H1 (cell line): Measurements from ENCODE around the gene CAST. TPM values are rescaled to one million over a fixed set of nuclear protein-coding genes. Genes with fewer than 3 reads are reported as not detected.

Experiments used
- CTCF ChIA-PET: fragments of 300-600 bp; sonication (Branson Sonifier 250); formaldehyde crosslinking; loops from one replicate; lab custom pipeline; 2021; ENCODE audit not compliant: partially characterized antibody; lab: Charles Lee
- POLR2A ChIA-PET: fragments of 300-600 bp; sonication (Branson Sonifier 250); formaldehyde crosslinking; loops from one replicate; lab custom pipeline; 2021; ENCODE audit warnings: inconsistent platforms; ENCODE audit not compliant: partially characterized antibody; lab: Charles Lee
- DNase-seq, 2 experiments: peaks; one replicate each; pipeline versions ENCODE4 v3.0.0 to v3.0.0-alpha.2; 2010 to 2022; ENCODE audit warnings: low spot score in 2 of 2, low read depth in 1 of 2, mixed read lengths in 1 of 2
- FAIRE-seq: peaks from 2 replicates; lab custom pipeline; 2011; peaks lifted over from hg19 to GRCh38; lab: Jason Lieb, UNC
- H2AFZ ChIP-seq: 2 replicates; pipeline ENCODE4 v1.8.1; 2012; ENCODE audit warnings: low read length, inconsistent platforms
- H2AK5ac ChIP-seq: 2 replicates; pipeline ENCODE4 v1.6.1; 2013; ENCODE audit warnings: low read depth, low read length
- H2BK120ac ChIP-seq: replicated peaks from 2 replicates; pipeline ENCODE3; 2013; ENCODE audit warnings: low read depth, low read length, inconsistent platforms
- H2BK12ac ChIP-seq: 2 replicates; pipeline ENCODE4 v1.6.1; 2013; ENCODE audit warnings: low read depth, low read length
- H2BK15ac ChIP-seq: 2 replicates; pipeline ENCODE4 v1.6.1; 2013; ENCODE audit warnings: low read length
- H2BK20ac ChIP-seq: 2 replicates; pipeline ENCODE4 v1.6.1; 2013; ENCODE audit warnings: low read length
- H2BK5ac ChIP-seq: 2 replicates; pipeline ENCODE4 v1.6.1; 2013; ENCODE audit warnings: low read depth, low read length
- H3K14ac ChIP-seq: 2 replicates; pipeline ENCODE4 v1.6.1; 2013; ENCODE audit warnings: inconsistent platforms; ENCODE audit not compliant: insufficient read length
- H3K18ac ChIP-seq: 2 replicates; pipeline ENCODE4 v1.6.1; 2013; ENCODE audit warnings: low read length; ENCODE audit errors: extremely low read depth
- H3K23ac ChIP-seq: 2 replicates; pipeline ENCODE4 v1.6.1; 2013; ENCODE audit warnings: inconsistent platforms; ENCODE audit not compliant: insufficient read length
- H3K23me2 ChIP-seq: 2 replicates; pipeline ENCODE4 v1.6.1; 2013; ENCODE audit warnings: low read depth, low read length
- H3K27ac ChIP-seq: 2 replicates; pipeline ENCODE4 v1.6.1; 2011; ENCODE audit warnings: low read depth, low read length, inconsistent platforms
- H3K27me3 ChIP-seq, 4 experiments: replicated peaks in 1 of 4; 1 replicate in 1 of 4; 2 replicates in 3 of 4; pipeline versions ENCODE4 v1.6.1 to v1.8.1; 2011 to 2013; ENCODE audit warnings: low read length in 3 of 4, mild to moderate bottlenecking in 3 of 4, inconsistent platforms in 2 of 4, mixed read lengths in 2 of 4, moderate library complexity in 1 of 4; ENCODE audit not compliant: control insufficient read depth in 3 of 4, insufficient read depth in 3 of 4; ENCODE audit errors: extremely low read depth in 1 of 4
- H3K36me3 ChIP-seq, 4 experiments: 2 replicates each; pipeline versions ENCODE4 v1.6.1 to v1.8.1; 2011 to 2013; ENCODE audit warnings: mild to moderate bottlenecking in 4 of 4, low read length in 3 of 4, moderate library complexity in 2 of 4, control low read depth in 1 of 4, inconsistent platforms in 1 of 4; ENCODE audit not compliant: insufficient read depth in 4 of 4, control insufficient read depth in 2 of 4
- H3K4ac ChIP-seq: replicated peaks from 2 replicates; pipeline ENCODE3; 2013; ENCODE audit warnings: low read length, low read depth, mixed read lengths, inconsistent platforms; ENCODE audit not compliant: insufficient read length
- H3K4me1 ChIP-seq, 4 experiments: replicated peaks in 1 of 4; 1 replicate in 1 of 4; 2 replicates in 3 of 4; pipeline versions ENCODE4 v1.6.1 to v1.8.1; 2011 to 2013; ENCODE audit warnings: low read length in 3 of 4, inconsistent platforms in 2 of 4, mixed read lengths in 1 of 4; ENCODE audit not compliant: insufficient read depth in 4 of 4, control insufficient read depth in 3 of 4
- H3K4me2 ChIP-seq, 2 experiments: 2 replicates each; pipeline versions ENCODE4 v1.6.1 to v1.8.1; 2011 to 2013; ENCODE audit warnings: low read depth in 2 of 2, low read length in 2 of 2, control low read depth in 1 of 2, inconsistent platforms in 1 of 2, mild to moderate bottlenecking in 1 of 2; ENCODE audit not compliant: insufficient read depth in 1 of 2
- H3K4me3 ChIP-seq, 4 experiments: fragments of 200-600, 300-600 bp in 1 of 4; sonication (generic), shearing (Covaris generic), sonication (Bioruptor Twin) in 1 of 4; 2 replicates each; pipeline versions ENCODE4 v1.5.1 to v1.8.1; 2011 to 2016; ENCODE audit warnings: low read length in 4 of 4, low read depth in 3 of 4, control low read depth in 2 of 4, inconsistent platforms in 2 of 4, mild to moderate bottlenecking in 2 of 4, mixed read lengths in 1 of 4, moderate library complexity in 1 of 4; ENCODE audit not compliant: insufficient read depth in 2 of 4; ENCODE audit errors: extremely low read depth in 1 of 4
- H3K56ac ChIP-seq: replicated peaks from 2 replicates; pipeline ENCODE3; 2013; ENCODE audit warnings: low read depth, mild to moderate bottlenecking, mixed read lengths, low read length, inconsistent platforms; ENCODE audit not compliant: insufficient read length
- H3K79me1 ChIP-seq: 2 replicates; pipeline ENCODE4 v1.6.1; 2013; ENCODE audit warnings: low read depth, low read length, control low read depth
- H3K79me2 ChIP-seq, 2 experiments: 2 replicates each; pipeline versions ENCODE4 v1.6.1 to v1.8.1; 2012 to 2013; ENCODE audit warnings: low read length in 2 of 2, mild to moderate bottlenecking in 2 of 2, inconsistent platforms in 1 of 2; ENCODE audit not compliant: insufficient read depth in 2 of 2, control insufficient read depth in 1 of 2
- H3K9ac ChIP-seq, 4 experiments: replicated peaks in 1 of 4; 1 replicate in 1 of 4; 2 replicates in 3 of 4; pipeline versions ENCODE4 v1.6.1 to v1.8.1; 2011 to 2013; ENCODE audit warnings: low read depth in 3 of 4, low read length in 3 of 4, control low read depth in 2 of 4, mild to moderate bottlenecking in 2 of 4, moderate library complexity in 2 of 4, inconsistent platforms in 1 of 4; ENCODE audit errors: extremely low read depth in 1 of 4
- H3K9me3 ChIP-seq, 2 experiments: 2 replicates each; pipeline versions ENCODE4 v1.6.1 to v1.8.1; 2012 to 2013; ENCODE audit warnings: mild to moderate bottlenecking in 2 of 2, moderate library complexity in 2 of 2, control low read depth in 1 of 2, inconsistent platforms in 1 of 2, low read depth in 1 of 2, low read length in 1 of 2, mixed read lengths in 1 of 2; ENCODE audit not compliant: insufficient read depth in 2 of 2
- H4K20me1 ChIP-seq, 2 experiments: replicated peaks in 1 of 2; 2 replicates each; pipeline versions ENCODE3 to v1.8.1; 2011 to 2013; ENCODE audit warnings: inconsistent platforms in 2 of 2, low read length in 2 of 2, mild to moderate bottlenecking in 1 of 2; ENCODE audit not compliant: insufficient read depth in 2 of 2, control insufficient read depth in 1 of 2
- H4K5ac ChIP-seq: 2 replicates; pipeline ENCODE4 v1.6.1; 2013; ENCODE audit warnings: low read length, low read depth, mixed read lengths, inconsistent platforms; ENCODE audit not compliant: insufficient read length
- H4K8ac ChIP-seq: 2 replicates; pipeline ENCODE4 v1.8.0; 2013; ENCODE audit warnings: mild to moderate bottlenecking, moderate library complexity, low read length, inconsistent platforms; ENCODE audit not compliant: insufficient read depth; ENCODE audit errors: extremely low read depth
- H4K91ac ChIP-seq: replicated peaks from 2 replicates; pipeline ENCODE3; 2013; ENCODE audit warnings: low read length, mixed read lengths, inconsistent platforms; ENCODE audit not compliant: insufficient read length
- CHD2 ChIP-seq: IDR thresholded peaks from 2 replicates; pipeline ENCODE4 v1.6.1; 2012; ENCODE audit warnings: low read length, improper control_type of control experiment
- CREB1 ChIP-seq: IDR thresholded peaks from 2 replicates; pipeline ENCODE4 v1.6.1; 2012; ENCODE audit warnings: inconsistent platforms
- GABPA ChIP-seq: IDR thresholded peaks from 2 replicates; pipeline ENCODE4 v1.6.1; 2011; ENCODE audit warnings: mild to moderate bottlenecking, low read length, moderate library complexity, borderline replicate concordance; ENCODE audit not compliant: insufficient read depth
- TBP ChIP-seq: IDR thresholded peaks from 2 replicates; pipeline ENCODE4 v1.6.1; 2011; ENCODE audit warnings: low read depth, low read length, improper control_type of control experiment
- WGBS, 2 experiments: shearing (Covaris generic) in 1 of 2; methylation state at CpG; one replicate each; pipeline versions ENCODE4 v1.1.6 to v1.1.7; 2013 to 2015; ENCODE audit warnings: low lambda C conversion rate in 2 of 2, mixed read lengths in 2 of 2, inconsistent platforms in 1 of 2, low coverage in 1 of 2, missing lambda C conversion rate in 1 of 2; ENCODE audit not compliant: insufficient replicate concordance in 2 of 2, insufficient coverage in 1 of 2, insufficient read length in 1 of 2; ENCODE audit errors: extremely low coverage in 1 of 2, missing lambda C conversion rate in 1 of 2; 5-methylcytosine and 5-hydroxymethylcytosine counted together
- polyA plus RNA-seq, 7 experiments: library from polyadenylated mRNA; depleted of rRNA in 3 of 7; stranded (reverse) in 5 of 7; unstranded in 2 of 7; fragments of >200 nt in 5 of 7; fragments of 200-250 nt in 2 of 7; gene quantifications; 1 replicate in 5 of 7; 2 replicates in 1 of 7; 4 replicates in 1 of 7; pipeline versions ENCODE4 v1.2.1 to v1.2.3, GENCODE V29; 2011 to 2013; ENCODE audit warnings: missing spikeins in 2 of 7, mixed read lengths in 2 of 7
- total RNA-seq: library from RNA; stranded (reverse); fragmentation: NEBNext Ultra II Directional; extraction: Animal tissue kit (Norgen Biotek cat#: 25700); gene quantifications from 2 replicates; pipeline ENCODE4 v1.2.1, GENCODE V29; 2021
- TF ChIP-seq, protein P1 (sequence below): IDR thresholded peaks from 2 replicates; pipeline ENCODE4 v1.6.1; 2012; ENCODE audit warnings: inconsistent platforms

Gene CAST
- total and polyA plus RNA-seq, 2 of the 8 experiments (the other 6 are each of a cell fraction or from before 2014, with no cell fraction given) = 9.0 to 48.2 TPM

DNA sequence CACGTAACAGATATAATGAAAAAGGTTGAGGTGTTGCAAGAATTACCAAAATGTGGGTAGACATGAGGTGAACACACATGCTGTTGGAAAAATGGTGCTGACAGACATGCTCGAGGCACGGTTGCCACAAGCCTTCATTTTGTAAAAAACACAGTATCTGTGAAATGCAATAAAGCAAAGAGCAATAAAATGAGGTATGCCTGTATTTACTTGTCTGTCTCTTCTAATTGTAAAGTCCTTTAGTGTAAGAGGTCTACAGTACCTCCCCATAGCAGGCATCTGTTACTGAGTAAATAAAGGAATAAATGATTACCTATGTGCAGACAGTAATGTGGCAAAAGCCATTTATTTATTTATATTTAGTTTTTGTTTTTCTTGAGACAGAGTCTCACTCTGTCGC lies 3.0 kb upstream of the CAST start:
- ChIA-PET CTCF (interaction anchor here (0.9 to 1.5 kb wide), 5 partner anchors 22 to 315 kb away, joined by 3 to 4 read pairs (median 3); no protein-coding TSS in a partner anchor), POLR2A (no interaction called here)
- Histone ChIP-seq H3K27ac (no peak overlapping the region), H3K27me3 (peaks cover 2 to 8% (median 6%) of the 10 kb centered on the region in 4 experiments; a peak in 4 of 7 replicates), H2BK12ac (no peak overlapping the region), H3K14ac (no peak overlapping the region), H4K5ac (no peak overlapping the region), H3K9ac (no peak overlapping the region), H3K56ac (no peak overlapping the region), H3K4me1 (peaks cover 0 to 2% (median under 1%) of the 10 kb centered on the region in 4 experiments; a peak in 2 of 7 replicates), H2BK120ac (no peak overlapping the region), H2BK20ac (no peak overlapping the region), H2AK5ac (no peak overlapping the region), H3K4me3 (no peak overlapping the region), H3K4me2 (no peak overlapping the region), H3K9me3 (no peaks in the 10 kb centered on the region), H2AFZ (no peak overlapping the region), H3K79me2 (no peaks in the 10 kb centered on the region), H3K23ac (no peak overlapping the region), H4K8ac (no peak overlapping the region), H3K79me1 (no peaks in the 10 kb centered on the region), H3K23me2 (peaks cover 18% of the 10 kb centered on the region), H3K36me3 (no peaks in the 10 kb centered on the region), H4K20me1 (peaks cover 0 to 7% of the 10 kb centered on the region in 2 experiments), H2BK5ac (no peak overlapping the region), H3K18ac (no peak overlapping the region), H3K4ac (no peak overlapping the region), H4K91ac (no peak overlapping the region)
- no peak for DNase-seq
- 90% methylated on average over 4 of the region's 4 CpGs; no CpG with 5 or more reads in 1 of the 2 experiments for WGBS, 2 experiments
- TF ChIP-seq, protein P1, sequence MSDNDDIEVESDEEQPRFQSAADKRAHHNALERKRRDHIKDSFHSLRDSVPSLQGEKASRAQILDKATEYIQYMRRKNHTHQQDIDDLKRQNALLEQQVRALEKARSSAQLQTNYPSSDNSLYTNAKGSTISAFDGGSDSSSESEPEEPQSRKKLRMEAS = no peak
- TF ChIP-seq TBP (no peak), GABPA (no peak), CHD2 (no peak), CREB1 (no peak)
- TF ChIP-seq, all 59 proteins: peak for 0
- no peak overlapping the region for H2BK15ac ChIP-seq
- no peak for FAIRE-seq
